OCI-LY7 (cell line): Measurements from ENCODE around the gene OTUD6A. TPM values are rescaled to one million over a fixed set of nuclear protein-coding genes. Genes with fewer than 3 reads are reported as not detected.
"Not testable (repeated sequence)": the region's sequence is repeated elsewhere in the genome, so short reads cannot be mapped to it uniquely, and the experiment has no call there.

ENCODE experiments used
- BruUV-seq: library from RNA; stranded (reverse); fragments of 400-500 nt; replicated peaks from 2 replicates; lab custom pipeline; 2021; lab: Mats Ljungman, UMichigan
- CTCF ChIA-PET: fragments of 300-600 bp; sonication (Branson Sonifier 250); formaldehyde crosslinking; loops from one replicate; lab custom pipeline; 2022; ENCODE audit warnings: antibody characterized with exemption; ENCODE audit not compliant: unreplicated experiment; lab: Charles Lee
- POLR2A ChIA-PET: fragments of 300-600 bp; sonication (Branson Sonifier 250); formaldehyde crosslinking; loops from one replicate; lab custom pipeline; 2022; ENCODE audit warnings: antibody characterized with exemption; lab: Charles Lee
- DNase-seq: peaks from one replicate; pipeline ENCODE4 v3.0.0-alpha.2; 2015; ENCODE audit warnings: low spot score
- H2AFZ ChIP-seq: fragments of 200-600 bp; sonication (generic), shearing (Covaris generic); 2 replicates; pipeline ENCODE4 v1.6.1; 2014; ENCODE audit warnings: mild to moderate bottlenecking, antibody characterized with exemption, low read length, moderate library complexity
- H3K27ac ChIP-seq: fragments of 200-600 bp; sonication (generic); 2 replicates; pipeline ENCODE4 v1.5.1; 2014; ENCODE audit warnings: mixed run types, low read depth, mild to moderate bottlenecking, moderate library complexity, low read length, inconsistent platforms; ENCODE audit not compliant: poor library complexity, severe bottlenecking
- H3K36me3 ChIP-seq: fragments of 200-600 bp; sonication (generic); 2 replicates; pipeline ENCODE4 v1.6.1; 2014; ENCODE audit warnings: mild to moderate bottlenecking, antibody characterized with exemption, low read length, moderate library complexity, mixed read lengths; ENCODE audit not compliant: insufficient read depth
- H3K4me1 ChIP-seq: fragments of 200-600 bp; sonication (generic); 2 replicates; pipeline ENCODE4 v1.5.1; 2014; ENCODE audit warnings: mild to moderate bottlenecking, low read length; ENCODE audit not compliant: insufficient read depth, poor library complexity, severe bottlenecking
- H3K4me2 ChIP-seq: fragments of 200-600 bp; sonication (generic); 2 replicates; pipeline ENCODE4 v1.6.1; 2014; ENCODE audit warnings: mild to moderate bottlenecking, low read length
- H3K4me3 ChIP-seq: fragments of 200-600 bp; sonication (generic); 2 replicates; pipeline ENCODE4 v1.5.1; 2014; ENCODE audit warnings: mild to moderate bottlenecking, low read depth, low read length; ENCODE audit not compliant: poor library complexity, severe bottlenecking
- H3K79me2 ChIP-seq: fragments of 200-600 bp; sonication (generic); 2 replicates; pipeline ENCODE4 v1.6.1; 2016; ENCODE audit warnings: low read depth, mild to moderate bottlenecking, low read length, moderate library complexity, mixed read lengths; ENCODE audit not compliant: insufficient read depth
- H3K9me2 ChIP-seq: fragments of 200-600 bp; sonication (generic); 2 replicates; pipeline ENCODE4 v1.6.1; 2016; ENCODE audit warnings: mild to moderate bottlenecking, low read length, mixed read lengths; ENCODE audit not compliant: insufficient read depth
- H3K9me3 ChIP-seq: fragments of 200-600 bp; sonication (generic); 2 replicates; pipeline ENCODE4 v1.6.1; 2014; ENCODE audit warnings: mild to moderate bottlenecking, mixed run types, low read length, mixed read lengths
- H4K20me1 ChIP-seq: fragments of 200-600 bp; sonication (generic); 2 replicates; pipeline ENCODE4 v1.6.1; 2014; ENCODE audit warnings: mild to moderate bottlenecking, antibody characterized with exemption, low read length, moderate library complexity, mixed read lengths; ENCODE audit not compliant: insufficient read depth
- CTCF ChIP-seq: fragments of 200-600 bp; sonication (generic); conservative IDR thresholded peaks from 2 replicates; pipeline ENCODE4 v1.5.1; 2014; ENCODE audit warnings: mild to moderate bottlenecking, antibody characterized with exemption, low read length, moderate library complexity, mixed read lengths
- EZH2phosphoT487 ChIP-seq: fragments of 200-600 bp; sonication (generic); IDR thresholded peaks from 2 replicates; pipeline ENCODE4 v1.6.1; 2018; ENCODE audit warnings: low read depth, borderline replicate concordance, mild to moderate bottlenecking, mixed run types, antibody characterized with exemption, low read length, moderate library complexity, mixed read lengths
- intact Hi-C: fragments of 100-400 bp; cut with micrococcal nuclease; formaldehyde crosslinking; loops from one replicate; pipeline ENCODE4 v1.10.0; 2022; ENCODE audit not compliant: unreplicated experiment
- total RNA-seq, 2 experiments: library from RNA; depleted of rRNA in 1 of 2; stranded (reverse); fragments of >200 nt in 1 of 2; shearing (Covaris generic) in 1 of 2; gene quantifications; 2 replicates each; pipeline ENCODE4 v1.2.3, GENCODE V29; 2014 to 2022

OTUD6A gene
- total RNA-seq, 2 experiments from 2014 or later, result not detected

- Histone ChIP-seq H3K79me2 (no peaks in the 10 kb centered on the region), H3K4me2 (no peak overlapping the region)
- intact Hi-C loops, result loop anchor here (10.0 kb wide), 1 partner anchor 667 kb away; no protein-coding TSS in a partner anchor
These were observed 30.0 kb downstream of the OTUD6A start for GRCh38 chrX:70092247-70092646.

GRCh38 chrX:70096052-70096451 is 33.8 kb downstream of the OTUD6A start:
- ChIA-PET POLR2A (no interaction called here), CTCF (no interaction called here)
- intact Hi-C loops, result loop anchor here (10.0 kb wide), 1 partner anchor 671 kb away; no protein-coding TSS in a partner anchor
- no TSS peak for BruUV-seq
- H4K20me1 ChIP-seq, result no peaks in the 10 kb centered on the region
- no peaks in the 10 kb centered on the region for H3K36me3 ChIP-seq
- H3K9me2 ChIP-seq, result no peaks in the 10 kb centered on the region
- 0 out of 2 replicates have a peak, but pooled peaks have one; percentile 14 for TF ChIP-seq CTCF
- no peak for TF ChIP-seq EZH2phosphoT487
- H2AFZ ChIP-seq, result no peak overlapping the region
- no peaks in the 10 kb centered on the region for H3K4me1 ChIP-seq
- no peak for DNase-seq
- H3K4me3 ChIP-seq, result no peak overlapping the region
- no peaks in the 10 kb centered on the region for H3K9me3 ChIP-seq
- H3K4me2 ChIP-seq, result no peak overlapping the region
- no peak overlapping the region for H3K27ac ChIP-seq
- H3K79me2 ChIP-seq, result no peaks in the 10 kb centered on the region

More at GRCh38 chrX:70092247-70092646, 30.0 kb downstream of the OTUD6A start:
- POLR2A ChIA-PET, result no interaction called here
- H3K4me3 ChIP-seq, result no peak overlapping the region
- H3K4me1 ChIP-seq, result no peaks in the 10 kb centered on the region
- H2AFZ ChIP-seq, result no peak overlapping the region
- H4K20me1 ChIP-seq, result no peaks in the 10 kb centered on the region
- no peak for DNase-seq
- no peaks in the 10 kb centered on the region for H3K9me2 ChIP-seq
- H3K36me3 ChIP-seq, result no peaks in the 10 kb centered on the region
- TF ChIP-seq EZH2phosphoT487 (no peak), CTCF (no peak)
- H3K9me3 ChIP-seq, result no peaks in the 10 kb centered on the region
- BruUV-seq, result no TSS peak
- CTCF ChIA-PET, result no interaction called here
- H3K27ac ChIP-seq, result no peak overlapping the region

GRCh38 chrX:70105229-70105628 is 43.0 kb downstream of the OTUD6A start:
- Histone ChIP-seq H3K4me1 (no peaks in the 10 kb centered on the region), H2AFZ (no peak overlapping the region), H3K4me3 (no peak overlapping the region), H3K9me3 (no peaks in the 10 kb centered on the region), H3K9me2 (no peaks in the 10 kb centered on the region), H3K36me3 (no peaks in the 10 kb centered on the region), H4K20me1 (no peaks in the 10 kb centered on the region), H3K27ac (no peak overlapping the region), H3K79me2 (no peaks in the 10 kb centered on the region), H3K4me2 (no peak overlapping the region)
- no TSS peak for BruUV-seq
- no peak for DNase-seq
- intact Hi-C loops, result no loop called here
- no peak for TF ChIP-seq CTCF
- TF ChIP-seq EZH2phosphoT487, result no peak
- CTCF ChIA-PET, result no interaction called here
- POLR2A ChIA-PET, result no interaction called here

- BruUV-seq, H3K4me2 ChIP-seq, intact Hi-C loops, POLR2A ChIA-PET, CTCF ChIA-PET, H4K20me1 ChIP-seq, H3K9me3 ChIP-seq, H3K27ac ChIP-seq, H3K79me2 ChIP-seq, H2AFZ ChIP-seq, H3K9me2 ChIP-seq, DNase-seq, H3K36me3 ChIP-seq, H3K4me1 ChIP-seq, H3K4me3 ChIP-seq: not testable (repeated sequence)
These were observed 49.3 kb downstream of the OTUD6A start for GRCh38 chrX:70111436-70112026.
